Fibroblast of the aortic adventitia (primary cell): ENCODE results near the gene GCAT. TPM values are rescaled to one million over a fixed set of nuclear protein-coding genes. Genes with fewer than 3 reads are reported as not detected.

Experiments used
- DNase-seq: peaks from one replicate; pipeline ENCODE4 v3.0.0-alpha.2; 2010; ENCODE audit warnings: low read depth
- H3K4me3 ChIP-seq: 2 replicates; pipeline ENCODE4 v1.5.1; 2011; ENCODE audit warnings: low read depth, mild to moderate bottlenecking, control low read depth, low read length, moderate library complexity
- CTCF ChIP-seq: IDR thresholded peaks from 2 replicates; pipeline ENCODE4 v1.5.1; 2011; ENCODE audit warnings: mild to moderate bottlenecking, low read length, control low read depth, inconsistent platforms; ENCODE audit not compliant: insufficient read depth
- total RNA-seq: library from RNA; depleted of rRNA; stranded (reverse); fragments of >200 nt; gene quantifications from 2 replicates; pipeline ENCODE4 v1.2.3, GENCODE V29; 2012; ENCODE audit warnings: low replicate concordance

The GCAT gene
- total RNA-seq, 1 donor: 13.1 TPM

- no peak overlapping the region for H3K4me3 ChIP-seq
- TF ChIP-seq CTCF: no peak
- no peak for DNase-seq
These were observed 44.1 kb upstream of the GCAT start for GRCh38 chr22:37763652-37764051.

GRCh38 chr22:37764622-37765021 is 43.1 kb upstream of the GCAT start:
- DNase-seq: no peak
- H3K4me3 ChIP-seq: no peak overlapping the region
- no peak for TF ChIP-seq CTCF

- DNase-seq: no peak
- TF ChIP-seq CTCF: no peak
These were observed 42.2 kb upstream of the GCAT start for GRCh38 chr22:37765498-37765897.

GRCh38 chr22:37765953-37766576 is 41.7 kb upstream of the GCAT start:
- DNase-seq: no peak
- H3K4me3 ChIP-seq: no peak overlapping the region
- TF ChIP-seq CTCF: no peak

More at GRCh38 chr22:37765498-37765897, 42.2 kb upstream of the GCAT start:
- no peak overlapping the region for H3K4me3 ChIP-seq

- no peak for DNase-seq
- no peak overlapping the region for H3K4me3 ChIP-seq
- peak; percentile 38 for TF ChIP-seq CTCF
These were observed 39.5 kb upstream of the GCAT start for GRCh38 chr22:37768273-37768672.

- H3K4me3 ChIP-seq: no peak overlapping the region
- DNase-seq: no peak
- no peak for TF ChIP-seq CTCF
These were observed 38.7 kb upstream of the GCAT start for GRCh38 chr22:37769056-37769455.

GRCh38 chr22:37771081-37771480 is 36.7 kb upstream of the GCAT start:
- no peak for TF ChIP-seq CTCF
- no peak for DNase-seq
- no peak overlapping the region for H3K4me3 ChIP-seq
